HepG2 (cell line): ENCODE data around the gene CCDC85C. TPM values are rescaled to one million over a fixed set of nuclear protein-coding genes. Genes with fewer than 3 reads are reported as not detected.

ENCODE experiments used
- AGO2 ChIP-seq: fragments of 200-400 bp; formaldehyde crosslinking; optimal IDR thresholded peaks from 2 replicates; pipeline ENCODE3; 2017; ENCODE audit warnings: mild to moderate bottlenecking, low read depth, low read length, moderate library complexity
- ASH2L ChIP-seq: fragments of 300-600, 200-600 bp; sonication (generic); IDR thresholded peaks from 2 replicates; pipeline ENCODE4 v1.7.0; 2017; ENCODE audit warnings: low read depth, mild to moderate bottlenecking, moderate library complexity, mixed read lengths, low read length; ENCODE audit not compliant: insufficient read length
- BCL6 ChIP-seq: IDR thresholded peaks from 2 replicates; pipeline ENCODE4 v1.6.1; 2016; ENCODE audit warnings: missing genetic modification reagents, missing compliant biosample characterization
- CCDC6 ChIP-seq: sonication (generic); formaldehyde crosslinking; IDR thresholded peaks from 2 replicates; pipeline ENCODE4 v1.8.1; 2022; ENCODE audit warnings: mild to moderate bottlenecking, missing genetic modification reagents, moderate library complexity
- HMGXB4 ChIP-seq, 2 experiments: sonication (generic) in 1 of 2; formaldehyde crosslinking in 1 of 2; IDR thresholded peaks; 2 replicates each; pipeline versions ENCODE4 v1.4.0 to v1.6.1; 2018 to 2020; ENCODE audit warnings: missing genetic modification reagents in 2 of 2, borderline replicate concordance in 1 of 2, low read depth in 1 of 2, mild to moderate bottlenecking in 1 of 2, missing biosample characterization in 1 of 2
- JARID2 ChIP-seq: sonication (generic); formaldehyde crosslinking; IDR thresholded peaks from 2 replicates; pipeline ENCODE4 v1.8.1; 2023; ENCODE audit warnings: missing genetic modification reagents, inconsistent platforms; ENCODE audit not compliant: insufficient replicate concordance
- KIAA2018 ChIP-seq: sonication (generic); formaldehyde crosslinking; IDR thresholded peaks from 2 replicates; pipeline ENCODE4 v1.5.0; 2020; ENCODE audit warnings: mild to moderate bottlenecking, missing genetic modification reagents, borderline replicate concordance
- MIXL1 ChIP-seq: IDR thresholded peaks from 2 replicates; pipeline ENCODE4 v1.6.1; 2016
- PCBP1 ChIP-seq: fragments of 200-400 bp; formaldehyde crosslinking; IDR thresholded peaks from 2 replicates; pipeline ENCODE4 v1.6.1; 2017; ENCODE audit warnings: mild to moderate bottlenecking, low read depth, low read length, borderline replicate concordance
- PLRG1 ChIP-seq: fragments of 450-650 bp; conservative IDR thresholded peaks from 2 replicates; pipeline ENCODE4 v1.6.1; 2016
- RBAK ChIP-seq: sonication (generic); formaldehyde crosslinking; IDR thresholded peaks from 2 replicates; pipeline ENCODE4 v1.5.1; 2020; ENCODE audit warnings: mild to moderate bottlenecking, missing genetic modification reagents
- RORA ChIP-seq: sonication (generic); formaldehyde crosslinking; IDR thresholded peaks from 2 replicates; pipeline ENCODE4 v1.5.0; 2020; ENCODE audit warnings: mild to moderate bottlenecking, missing genetic modification reagents, moderate library complexity
- SIX4 ChIP-seq: sonication (generic); formaldehyde crosslinking; IDR thresholded peaks from 2 replicates; pipeline ENCODE4 v1.4.0; 2020; ENCODE audit warnings: missing genetic modification reagents
- SMYD3 ChIP-seq: sonication (generic); formaldehyde crosslinking; IDR thresholded peaks from 2 replicates; pipeline ENCODE4 v1.8.1; 2023; ENCODE audit warnings: mild to moderate bottlenecking, missing genetic modification reagents
- ZMAT3 ChIP-seq: sonication (generic); formaldehyde crosslinking; conservative IDR thresholded peaks from 2 replicates; pipeline ENCODE4 v1.7.0; 2021; ENCODE audit warnings: missing genetic modification reagents
- ZNF143 ChIP-seq: sonication (generic); formaldehyde crosslinking; IDR thresholded peaks from 2 replicates; pipeline ENCODE4 v1.4.0; 2020; ENCODE audit warnings: missing genetic modification reagents
- ZNF235 ChIP-seq: sonication (generic); formaldehyde crosslinking; IDR thresholded peaks from 2 replicates; pipeline ENCODE4 v1.8.1; 2023; ENCODE audit warnings: mild to moderate bottlenecking, missing genetic modification reagents, borderline replicate concordance
- ZNF44 ChIP-seq: sonication (generic); formaldehyde crosslinking; IDR thresholded peaks from 2 replicates; pipeline ENCODE4 v1.5.1; 2020; ENCODE audit warnings: mild to moderate bottlenecking, missing genetic modification reagents
- ZNF556 ChIP-seq: sonication (generic); formaldehyde crosslinking; IDR thresholded peaks from 2 replicates; pipeline ENCODE4 v1.4.0; 2020; ENCODE audit warnings: mild to moderate bottlenecking, missing genetic modification reagents, borderline replicate concordance
- ZNF652 ChIP-seq: IDR thresholded peaks from 2 replicates; pipeline ENCODE4 v1.6.1; 2016; ENCODE audit warnings: low read depth, borderline replicate concordance
- ZNF772 ChIP-seq: sonication (generic); formaldehyde crosslinking; IDR thresholded peaks from 2 replicates; pipeline ENCODE4 v1.5.0; 2020; ENCODE audit warnings: mild to moderate bottlenecking, missing genetic modification reagents
- ZNF788 ChIP-seq: sonication (generic); formaldehyde crosslinking; IDR thresholded peaks from 2 replicates; pipeline ENCODE4 v1.5.0; 2020; ENCODE audit warnings: mild to moderate bottlenecking, missing genetic modification reagents, borderline replicate concordance
- polyA plus RNA-seq, 8 experiments: library from polyadenylated mRNA; depleted of rRNA in 3 of 8; stranded (reverse) in 7 of 8; unstranded in 1 of 8; fragments of >200 nt; fragmentation: Illumina TruSeq in 4 of 8; extraction: Trizol in 4 of 8; gene quantifications; 2 replicates each; pipeline versions ENCODE4 v1.2.1 to v1.2.3, GENCODE V29; 2011 to 2016; ENCODE audit warnings: low read depth in 4 of 8, missing spikeins in 1 of 8, mixed read lengths in 1 of 8; ENCODE audit not compliant: insufficient read depth in 1 of 8
- total RNA-seq, 5 experiments: library from RNA; depleted of rRNA; stranded (reverse); fragments of >200 nt; fragmentation: Illumina TruSeq; extraction: Trizol; gene quantifications; 2 replicates each; pipeline ENCODE4 v1.2.3, GENCODE V29; 2016; ENCODE audit warnings: low read depth in 1 of 5

CCDC85C gene
- total and polyA plus RNA-seq, 2 of the 13 experiments (the other 11 are each of a cell fraction or from before 2014, with no cell fraction given), result 18.8 to 43.8 TPM

DNA sequence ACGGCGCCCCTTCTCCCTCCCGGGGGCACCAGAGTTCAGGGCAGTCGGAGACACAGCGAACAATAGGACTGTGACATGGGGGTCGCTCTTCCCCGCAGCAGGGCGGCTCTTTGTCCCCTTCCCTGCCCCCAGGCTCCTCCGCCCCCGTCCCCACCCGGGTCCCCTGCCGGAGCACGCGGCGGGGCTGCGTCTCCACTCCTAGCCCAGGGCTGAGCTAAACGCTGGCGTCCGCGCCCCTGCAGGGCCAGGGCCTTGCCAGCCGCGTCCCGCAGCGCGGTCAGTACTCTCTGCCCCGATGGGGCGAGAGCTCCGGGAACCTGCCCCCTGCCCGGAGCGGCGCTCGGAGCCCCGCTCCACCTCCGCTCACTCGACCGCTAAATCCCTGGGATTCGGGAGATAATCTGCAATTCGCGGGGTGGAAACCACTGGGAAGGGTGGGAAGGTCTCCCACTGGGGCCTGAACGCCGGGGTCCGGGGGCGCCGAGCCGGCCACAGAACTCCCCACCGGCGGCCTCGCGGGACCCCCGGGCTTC is 825 bp upstream of the CCDC85C start (continued):
- TF ChIP-seq HMGXB4 (CRISPR knock-in tag; IDR thresholded peaks at IDR 0.05; ENCODE audit: borderline replicate concordance in 1 of 2, low read depth in 1 of 2) (peak in 1 of 2 experiments; percentile 45; a peak in 1 of 4 replicates), ASH2L (peak; percentile 35), RBAK (no peak), ZNF235 (CRISPR knock-in tag) (no peak), BCL6 (CRISPR knock-in tag) (no peak), PLRG1 (no peak), AGO2 (peak; percentile 27), ZNF556 (CRISPR knock-in tag) (no peak), RORA (CRISPR knock-in tag) (no peak), ZNF772 (CRISPR knock-in tag) (0 out of 2 replicates have a peak, but pooled peaks have one; percentile 67), KIAA2018 (CRISPR knock-in tag) (no peak), ZNF143 (CRISPR knock-in tag) (no peak), CCDC6 (CRISPR knock-in tag) (no peak), ZNF788 (peak; percentile 8; the same call in 1 of the 2 replicates), ZNF44 (no peak), MIXL1 (CRISPR knock-in tag) (no peak), ZNF652 (CRISPR knock-in tag) (no peak), PCBP1 (no peak), JARID2 (no peak), SIX4 (no peak), SMYD3 (CRISPR knock-in tag) (no peak), ZMAT3 (no peak)
